DOHH2 (cell line): ENCODE measurements around the gene ATF6B.

Experiments
- H3F3A ChIP-seq: fragments of 200-600 bp; sonication (generic), shearing (Covaris generic); 2 replicates; pipeline ENCODE4 v1.6.0; 2016; ENCODE audit warnings: antibody characterized with exemption, mild to moderate bottlenecking; ENCODE audit not compliant: control insufficient read depth, insufficient read depth
- H3K27ac ChIP-seq: fragments of 200-600 bp; sonication (generic); 2 replicates; pipeline ENCODE4 v1.5.1; 2014; ENCODE audit warnings: low read depth, mild to moderate bottlenecking, low read length, moderate library complexity
- H3K27me3 ChIP-seq: fragments of 200-600 bp; sonication (generic); 2 replicates; pipeline ENCODE4 v1.6.1; 2014; ENCODE audit warnings: mild to moderate bottlenecking, low read length, mixed read lengths; ENCODE audit not compliant: control insufficient read depth
- H3K36me3 ChIP-seq: fragments of 200-600 bp; sonication (generic); 2 replicates; pipeline ENCODE4 v1.6.1; 2014; ENCODE audit warnings: mild to moderate bottlenecking, low read length, moderate library complexity, mixed read lengths; ENCODE audit not compliant: control insufficient read depth
- H3K4me1 ChIP-seq: fragments of 200-600 bp; sonication (generic); 2 replicates; pipeline ENCODE4 v1.6.1; 2014; ENCODE audit warnings: mild to moderate bottlenecking, low read length, mixed read lengths; ENCODE audit not compliant: control insufficient read depth
- H3K4me2 ChIP-seq: fragments of 200-600 bp; sonication (generic); 2 replicates; pipeline ENCODE4 v1.6.0; 2014; ENCODE audit warnings: mild to moderate bottlenecking, low read length, moderate library complexity
- H3K4me3 ChIP-seq: fragments of 200-600 bp; sonication (generic); 2 replicates; pipeline ENCODE4 v1.5.1; 2014; ENCODE audit warnings: mild to moderate bottlenecking, low read length, mixed read lengths
- H3K79me2 ChIP-seq: fragments of 200-600 bp; sonication (generic); 2 replicates; pipeline ENCODE4 v1.6.1; 2014; ENCODE audit warnings: mild to moderate bottlenecking, low read length, mixed read lengths; ENCODE audit not compliant: control insufficient read depth
- H3K9me2 ChIP-seq: fragments of 200-600 bp; sonication (generic); replicated peaks from 2 replicates; pipeline ENCODE4 v1.6.1; 2014; ENCODE audit warnings: mild to moderate bottlenecking, low read length, mixed read lengths; ENCODE audit not compliant: control insufficient read depth
- H3K9me3 ChIP-seq: fragments of 200-600 bp; sonication (generic); 2 replicates; pipeline ENCODE4 v1.6.1; 2014; ENCODE audit warnings: antibody characterized with exemption, low read length, mixed read lengths; ENCODE audit not compliant: control insufficient read depth, insufficient read depth
- H4K20me1 ChIP-seq: fragments of 200-600 bp; sonication (generic); 2 replicates; pipeline ENCODE4 v1.6.0; 2014; ENCODE audit warnings: low read depth, mild to moderate bottlenecking, antibody characterized with exemption, low read length, moderate library complexity; ENCODE audit not compliant: control insufficient read depth, insufficient read depth
- EZH2phosphoT487 ChIP-seq: fragments of 200-600 bp; sonication (generic); IDR thresholded peaks from 2 replicates; pipeline ENCODE4 v1.6.1; 2017; ENCODE audit warnings: borderline replicate concordance, mild to moderate bottlenecking, antibody characterized with exemption, low read length, moderate library complexity, mixed read lengths
- TF ChIP-seq, protein P1 (sequence below): fragments of 200-600 bp; sonication (generic); IDR thresholded peaks from one replicate; pipeline ENCODE4 v1.5.1; 2014; ENCODE audit warnings: antibody characterized with exemption, mild to moderate bottlenecking, low read depth, low read length; ENCODE audit not compliant: poor library complexity, severe bottlenecking

The ATF6B gene

GRCh38 chr6:32175711-32176475 lies 47.8 kb upstream of the ATF6B start, which contains the start of gene AGPAT1:
AGPAT1 (minus strand) TSS chr6:32176084; CDS start chr6:32171496, 4,588 bp downstream.
- Histone ChIP-seq H3K79me2 (peaks cover 48% of the 10 kb centered on the region), H3K4me1 (peaks cover 49% of the 10 kb centered on the region)

DNA sequence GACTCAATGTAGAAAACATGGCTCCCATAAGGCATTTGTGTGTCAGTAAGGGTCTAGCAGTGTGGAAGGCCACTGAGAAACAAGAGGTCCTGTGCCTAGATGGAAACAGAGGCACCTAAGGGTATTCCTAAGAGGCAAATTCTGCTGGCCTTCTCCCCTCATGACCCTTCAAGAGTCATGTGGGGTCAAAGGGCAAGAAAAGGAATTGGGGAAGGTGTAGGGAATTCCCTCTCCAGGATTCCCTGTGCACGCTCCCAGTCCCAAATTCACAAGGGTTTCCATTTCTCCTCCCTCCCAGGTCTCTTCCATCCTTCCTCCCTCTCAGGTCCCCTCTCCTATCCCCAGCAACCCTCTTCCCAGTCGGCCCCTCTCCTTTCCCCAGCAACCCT lies 47.3 kb upstream of the ATF6B start:
- peak overlapping the region; percentile 99 for H3K4me2 ChIP-seq
- H3K4me1 ChIP-seq, result peaks cover 49% of the 10 kb centered on the region
- H3K79me2 ChIP-seq, result peaks cover 48% of the 10 kb centered on the region
- H3K27me3 ChIP-seq, result no peaks in the 10 kb centered on the region
- peaks cover 24% of the 10 kb centered on the region for H3K36me3 ChIP-seq
- H3F3A ChIP-seq, result peaks cover 15% of the 10 kb centered on the region
- H3K9me3 ChIP-seq, result no peaks in the 10 kb centered on the region
- peak overlapping the region; percentile 85 for H3K4me3 ChIP-seq
- no peaks in the 10 kb centered on the region for H4K20me1 ChIP-seq
- TF ChIP-seq EZH2phosphoT487, result no peak
- H3K9me2 ChIP-seq, result no peaks in the 10 kb centered on the region
- no peak overlapping the region; the same call in 1 of the 2 replicates for H3K27ac ChIP-seq

More at GRCh38 chr6:32175711-32176475, 47.8 kb upstream of the ATF6B start, which contains the start of gene AGPAT1:
- peak within 1 kb of the TSS; percentile 99 for H3K4me2 ChIP-seq
- H3K36me3 ChIP-seq, result peaks cover 25% of the 10 kb centered on the region
- peaks cover 15% of the 10 kb centered on the region for H3F3A ChIP-seq
- no peaks in the 10 kb centered on the region for H3K9me3 ChIP-seq
- TF ChIP-seq, protein P1, sequence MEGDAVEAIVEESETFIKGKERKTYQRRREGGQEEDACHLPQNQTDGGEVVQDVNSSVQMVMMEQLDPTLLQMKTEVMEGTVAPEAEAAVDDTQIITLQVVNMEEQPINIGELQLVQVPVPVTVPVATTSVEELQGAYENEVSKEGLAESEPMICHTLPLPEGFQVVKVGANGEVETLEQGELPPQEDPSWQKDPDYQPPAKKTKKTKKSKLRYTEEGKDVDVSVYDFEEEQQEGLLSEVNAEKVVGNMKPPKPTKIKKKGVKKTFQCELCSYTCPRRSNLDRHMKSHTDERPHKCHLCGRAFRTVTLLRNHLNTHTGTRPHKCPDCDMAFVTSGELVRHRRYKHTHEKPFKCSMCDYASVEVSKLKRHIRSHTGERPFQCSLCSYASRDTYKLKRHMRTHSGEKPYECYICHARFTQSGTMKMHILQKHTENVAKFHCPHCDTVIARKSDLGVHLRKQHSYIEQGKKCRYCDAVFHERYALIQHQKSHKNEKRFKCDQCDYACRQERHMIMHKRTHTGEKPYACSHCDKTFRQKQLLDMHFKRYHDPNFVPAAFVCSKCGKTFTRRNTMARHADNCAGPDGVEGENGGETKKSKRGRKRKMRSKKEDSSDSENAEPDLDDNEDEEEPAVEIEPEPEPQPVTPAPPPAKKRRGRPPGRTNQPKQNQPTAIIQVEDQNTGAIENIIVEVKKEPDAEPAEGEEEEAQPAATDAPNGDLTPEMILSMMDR, result no peak
- TF ChIP-seq EZH2phosphoT487, result no peak
- H3K9me2 ChIP-seq, result no peaks in the 10 kb centered on the region
- peak within 1 kb of the TSS; percentile 94 for H3K27ac ChIP-seq
- H3K27me3 ChIP-seq, result no peaks in the 10 kb centered on the region
- H3K4me3 ChIP-seq, result peak within 1 kb of the TSS; percentile 85
- no peaks in the 10 kb centered on the region for H4K20me1 ChIP-seq

GRCh38 chr6:32174416-32174815 lies 46.4 kb upstream of the ATF6B start:
- peak overlapping the region; percentile 99 for H3K4me2 ChIP-seq
- no peaks in the 10 kb centered on the region for H3K9me2 ChIP-seq
- no peak overlapping the region for H3K27ac ChIP-seq
- H3F3A ChIP-seq, result peaks cover 15% of the 10 kb centered on the region
- H3K4me3 ChIP-seq, result peak overlapping the region; percentile 85
- H3K9me3 ChIP-seq, result no peaks in the 10 kb centered on the region
- no peaks in the 10 kb centered on the region for H4K20me1 ChIP-seq
- TF ChIP-seq EZH2phosphoT487, result no peak
- TF ChIP-seq, protein P1, result no peak
- peaks cover 24% of the 10 kb centered on the region for H3K36me3 ChIP-seq
- H3K4me1 ChIP-seq, result peaks cover 41% of the 10 kb centered on the region
- H3K79me2 ChIP-seq, result peaks cover 40% of the 10 kb centered on the region
- no peaks in the 10 kb centered on the region for H3K27me3 ChIP-seq
